ENCODE results near the gene PARD3B. TPM values are rescaled to one million over a fixed set of nuclear protein-coding genes. Genes with fewer than 3 reads are reported as not detected.

Gene PARD3B
- polyA plus RNA-seq, 6 donors from 2014 or later: not detected

- no peak for DNase-seq
- H3K27me3 Mint-ChIP-seq: no peaks in the 10 kb centered on the region
- H3K4me1 Mint-ChIP-seq: peaks cover 19 to 28% (median 22%) of the 10 kb centered on the region in 3 donors
- H3K27ac Mint-ChIP-seq: no peak overlapping the region
- peaks cover 0 to 4% (median 0%) of the 10 kb centered on the region in 7 donors for H3K9me3 Mint-ChIP-seq
- H3K36me3 Mint-ChIP-seq: no peaks in the 10 kb centered on the region
- ATAC-seq (ENCODE audit: low read depth in 2 of 2): no peak
- peak overlapping the region in 1 of 8 donors; percentile 32 for H3K4me3 Mint-ChIP-seq
Measured at GRCh38 chr2:205661281-205661680, 1116.0 kb downstream of the PARD3B start.

- Mint-ChIP-seq H3K4me3 (no peak overlapping the region), H3K36me3 (peaks cover 0 to 1% of the 10 kb centered on the region in 2 donors), H3K27ac (peak overlapping the region in 2 of 6 donors; percentile 3 to 20), H3K4me1 (peaks cover 19 to 28% (median 22%) of the 10 kb centered on the region in 3 donors), H3K27me3 (peaks cover 0 to under 1% (median 0%) of the 10 kb centered on the region in 3 donors), H3K9me3 (peaks cover 0 to 4% (median 0%) of the 10 kb centered on the region in 7 donors)
- ATAC-seq (ENCODE audit: low read depth in 2 of 2): no peak
- DNase-seq: no peak
Measured at GRCh38 chr2:205662206-205662965, 1117.1 kb downstream of the PARD3B start.

- Mint-ChIP-seq H3K4me3 (no peak overlapping the region), H3K36me3 (peaks cover 0 to 7% of the 10 kb centered on the region in 2 donors), H3K27me3 (peaks cover 0 to 30% (median 6%) of the 10 kb centered on the region in 3 donors), H3K27ac (no peak overlapping the region), H3K9me3 (peaks cover 0 to 14% (median 0%) of the 10 kb centered on the region in 7 donors), H3K4me1 (peaks cover 5 to 15% (median 8%) of the 10 kb centered on the region in 3 donors)
- ATAC-seq (ENCODE audit: low read depth in 2 of 2) (no peak), DNase-seq (no peak)
Measured at GRCh38 chr2:205665791-205666190, 1120.5 kb downstream of the PARD3B start.
